H1 (cell line): ENCODE results near the gene SLC28A1. TPM values are rescaled to one million over a fixed set of nuclear protein-coding genes. Genes with fewer than 3 reads are reported as not detected.
A peak's percentile ranks its signal among the peaks of the same experiment; 100 is the strongest.

Experiments
- CTCF ChIA-PET: fragments of 300-600 bp; sonication (Branson Sonifier 250); formaldehyde crosslinking; loops from one replicate; lab custom pipeline; 2021; ENCODE audit not compliant: partially characterized antibody; lab: Charles Lee
- POLR2A ChIA-PET: fragments of 300-600 bp; sonication (Branson Sonifier 250); formaldehyde crosslinking; loops from one replicate; lab custom pipeline; 2021; ENCODE audit warnings: inconsistent platforms; ENCODE audit not compliant: partially characterized antibody; lab: Charles Lee
- DNase-seq, 2 experiments: peaks; one replicate each; pipeline versions ENCODE4 v3.0.0 to v3.0.0-alpha.2; 2010 to 2022; ENCODE audit warnings: low spot score in 2 of 2, low read depth in 1 of 2, mixed read lengths in 1 of 2
- FAIRE-seq: peaks from 2 replicates; lab custom pipeline; 2011; peaks lifted over from hg19 to GRCh38; lab: Jason Lieb, UNC
- H2AFZ ChIP-seq: 2 replicates; pipeline ENCODE4 v1.8.1; 2012; ENCODE audit warnings: low read length, inconsistent platforms
- H2AK5ac ChIP-seq: 2 replicates; pipeline ENCODE4 v1.6.1; 2013; ENCODE audit warnings: low read depth, low read length
- H2BK120ac ChIP-seq: replicated peaks from 2 replicates; pipeline ENCODE3; 2013; ENCODE audit warnings: low read depth, low read length, inconsistent platforms
- H2BK12ac ChIP-seq: 2 replicates; pipeline ENCODE4 v1.6.1; 2013; ENCODE audit warnings: low read depth, low read length
- H2BK15ac ChIP-seq: 2 replicates; pipeline ENCODE4 v1.6.1; 2013; ENCODE audit warnings: low read length
- H2BK20ac ChIP-seq: 2 replicates; pipeline ENCODE4 v1.6.1; 2013; ENCODE audit warnings: low read length
- H2BK5ac ChIP-seq: 2 replicates; pipeline ENCODE4 v1.6.1; 2013; ENCODE audit warnings: low read depth, low read length
- H3K14ac ChIP-seq: 2 replicates; pipeline ENCODE4 v1.6.1; 2013; ENCODE audit warnings: inconsistent platforms; ENCODE audit not compliant: insufficient read length
- H3K18ac ChIP-seq: 2 replicates; pipeline ENCODE4 v1.6.1; 2013; ENCODE audit warnings: low read length; ENCODE audit errors: extremely low read depth
- H3K23ac ChIP-seq: 2 replicates; pipeline ENCODE4 v1.6.1; 2013; ENCODE audit warnings: inconsistent platforms; ENCODE audit not compliant: insufficient read length
- H3K23me2 ChIP-seq: 2 replicates; pipeline ENCODE4 v1.6.1; 2013; ENCODE audit warnings: low read depth, low read length
- H3K27ac ChIP-seq: 2 replicates; pipeline ENCODE4 v1.6.1; 2011; ENCODE audit warnings: low read depth, low read length, inconsistent platforms
- H3K27me3 ChIP-seq, 4 experiments: replicated peaks in 1 of 4; 1 replicate in 1 of 4; 2 replicates in 3 of 4; pipeline versions ENCODE4 v1.6.1 to v1.8.1; 2011 to 2013; ENCODE audit warnings: low read length in 3 of 4, mild to moderate bottlenecking in 3 of 4, inconsistent platforms in 2 of 4, mixed read lengths in 2 of 4, moderate library complexity in 1 of 4; ENCODE audit not compliant: control insufficient read depth in 3 of 4, insufficient read depth in 3 of 4; ENCODE audit errors: extremely low read depth in 1 of 4
- H3K36me3 ChIP-seq, 4 experiments: 2 replicates each; pipeline versions ENCODE4 v1.6.1 to v1.8.1; 2011 to 2013; ENCODE audit warnings: mild to moderate bottlenecking in 4 of 4, low read length in 3 of 4, moderate library complexity in 2 of 4, control low read depth in 1 of 4, inconsistent platforms in 1 of 4; ENCODE audit not compliant: insufficient read depth in 4 of 4, control insufficient read depth in 2 of 4
- H3K4ac ChIP-seq: replicated peaks from 2 replicates; pipeline ENCODE3; 2013; ENCODE audit warnings: low read length, low read depth, mixed read lengths, inconsistent platforms; ENCODE audit not compliant: insufficient read length
- H3K4me1 ChIP-seq, 4 experiments: replicated peaks in 1 of 4; 1 replicate in 1 of 4; 2 replicates in 3 of 4; pipeline versions ENCODE4 v1.6.1 to v1.8.1; 2011 to 2013; ENCODE audit warnings: low read length in 3 of 4, inconsistent platforms in 2 of 4, mixed read lengths in 1 of 4; ENCODE audit not compliant: insufficient read depth in 4 of 4, control insufficient read depth in 3 of 4
- H3K4me2 ChIP-seq, 2 experiments: 2 replicates each; pipeline versions ENCODE4 v1.6.1 to v1.8.1; 2011 to 2013; ENCODE audit warnings: low read depth in 2 of 2, low read length in 2 of 2, control low read depth in 1 of 2, inconsistent platforms in 1 of 2, mild to moderate bottlenecking in 1 of 2; ENCODE audit not compliant: insufficient read depth in 1 of 2
- H3K4me3 ChIP-seq, 4 experiments: fragments of 200-600, 300-600 bp in 1 of 4; sonication (generic), shearing (Covaris generic), sonication (Bioruptor Twin) in 1 of 4; 2 replicates each; pipeline versions ENCODE4 v1.5.1 to v1.8.1; 2011 to 2016; ENCODE audit warnings: low read length in 4 of 4, low read depth in 3 of 4, control low read depth in 2 of 4, inconsistent platforms in 2 of 4, mild to moderate bottlenecking in 2 of 4, mixed read lengths in 1 of 4, moderate library complexity in 1 of 4; ENCODE audit not compliant: insufficient read depth in 2 of 4; ENCODE audit errors: extremely low read depth in 1 of 4
- H3K56ac ChIP-seq: replicated peaks from 2 replicates; pipeline ENCODE3; 2013; ENCODE audit warnings: low read depth, mild to moderate bottlenecking, mixed read lengths, low read length, inconsistent platforms; ENCODE audit not compliant: insufficient read length
- H3K79me1 ChIP-seq: 2 replicates; pipeline ENCODE4 v1.6.1; 2013; ENCODE audit warnings: low read depth, low read length, control low read depth
- H3K79me2 ChIP-seq, 2 experiments: 2 replicates each; pipeline versions ENCODE4 v1.6.1 to v1.8.1; 2012 to 2013; ENCODE audit warnings: low read length in 2 of 2, mild to moderate bottlenecking in 2 of 2, inconsistent platforms in 1 of 2; ENCODE audit not compliant: insufficient read depth in 2 of 2, control insufficient read depth in 1 of 2
- H3K9ac ChIP-seq, 4 experiments: replicated peaks in 1 of 4; 1 replicate in 1 of 4; 2 replicates in 3 of 4; pipeline versions ENCODE4 v1.6.1 to v1.8.1; 2011 to 2013; ENCODE audit warnings: low read depth in 3 of 4, low read length in 3 of 4, control low read depth in 2 of 4, mild to moderate bottlenecking in 2 of 4, moderate library complexity in 2 of 4, inconsistent platforms in 1 of 4; ENCODE audit errors: extremely low read depth in 1 of 4
- H3K9me3 ChIP-seq, 2 experiments: 2 replicates each; pipeline versions ENCODE4 v1.6.1 to v1.8.1; 2012 to 2013; ENCODE audit warnings: mild to moderate bottlenecking in 2 of 2, moderate library complexity in 2 of 2, control low read depth in 1 of 2, inconsistent platforms in 1 of 2, low read depth in 1 of 2, low read length in 1 of 2, mixed read lengths in 1 of 2; ENCODE audit not compliant: insufficient read depth in 2 of 2
- H4K20me1 ChIP-seq, 2 experiments: replicated peaks in 1 of 2; 2 replicates each; pipeline versions ENCODE3 to v1.8.1; 2011 to 2013; ENCODE audit warnings: inconsistent platforms in 2 of 2, low read length in 2 of 2, mild to moderate bottlenecking in 1 of 2; ENCODE audit not compliant: insufficient read depth in 2 of 2, control insufficient read depth in 1 of 2
- H4K5ac ChIP-seq: 2 replicates; pipeline ENCODE4 v1.6.1; 2013; ENCODE audit warnings: low read length, low read depth, mixed read lengths, inconsistent platforms; ENCODE audit not compliant: insufficient read length
- H4K8ac ChIP-seq: 2 replicates; pipeline ENCODE4 v1.8.0; 2013; ENCODE audit warnings: mild to moderate bottlenecking, moderate library complexity, low read length, inconsistent platforms; ENCODE audit not compliant: insufficient read depth; ENCODE audit errors: extremely low read depth
- H4K91ac ChIP-seq: replicated peaks from 2 replicates; pipeline ENCODE3; 2013; ENCODE audit warnings: low read length, mixed read lengths, inconsistent platforms; ENCODE audit not compliant: insufficient read length
- CHD2 ChIP-seq: IDR thresholded peaks from 2 replicates; pipeline ENCODE4 v1.6.1; 2012; ENCODE audit warnings: low read length, improper control_type of control experiment
- POLR2A ChIP-seq, 2 experiments: IDR thresholded peaks; 1 replicate in 1 of 2; 2 replicates in 1 of 2; pipeline ENCODE4 v1.6.1; 2011; ENCODE audit warnings: low read depth in 2 of 2, low read length in 2 of 2, mild to moderate bottlenecking in 2 of 2; ENCODE audit errors: control extremely low read depth in 1 of 2
- RBBP5 ChIP-seq: IDR thresholded peaks from 2 replicates; pipeline ENCODE4 v1.7.1; 2012; ENCODE audit warnings: low read depth, mild to moderate bottlenecking, inconsistent platforms, low read length, moderate library complexity, borderline replicate concordance
- SIRT6 ChIP-seq: IDR thresholded peaks from one replicate; pipeline ENCODE4 v1.7.1; 2012; ENCODE audit warnings: low read length, inconsistent platforms
- YY1 ChIP-seq: IDR thresholded peaks from 2 replicates; pipeline ENCODE4 v1.6.1; 2011; ENCODE audit warnings: low read depth, mild to moderate bottlenecking, low read length
- WGBS, 2 experiments: shearing (Covaris generic) in 1 of 2; methylation state at CpG; one replicate each; pipeline versions ENCODE4 v1.1.6 to v1.1.7; 2013 to 2015; ENCODE audit warnings: low lambda C conversion rate in 2 of 2, mixed read lengths in 2 of 2, inconsistent platforms in 1 of 2, low coverage in 1 of 2, missing lambda C conversion rate in 1 of 2; ENCODE audit not compliant: insufficient replicate concordance in 2 of 2, insufficient coverage in 1 of 2, insufficient read length in 1 of 2; ENCODE audit errors: extremely low coverage in 1 of 2, missing lambda C conversion rate in 1 of 2; 5-methylcytosine and 5-hydroxymethylcytosine counted together
- polyA plus RNA-seq, 7 experiments: library from polyadenylated mRNA; depleted of rRNA in 3 of 7; stranded (reverse) in 5 of 7; unstranded in 2 of 7; fragments of >200 nt in 5 of 7; fragments of 200-250 nt in 2 of 7; gene quantifications; 1 replicate in 5 of 7; 2 replicates in 1 of 7; 4 replicates in 1 of 7; pipeline versions ENCODE4 v1.2.1 to v1.2.3, GENCODE V29; 2011 to 2013; ENCODE audit warnings: missing spikeins in 2 of 7, mixed read lengths in 2 of 7
- total RNA-seq: library from RNA; stranded (reverse); fragmentation: NEBNext Ultra II Directional; extraction: Animal tissue kit (Norgen Biotek cat#: 25700); gene quantifications from 2 replicates; pipeline ENCODE4 v1.2.1, GENCODE V29; 2021
- TF ChIP-seq, protein P1 (sequence below): IDR thresholded peaks from 2 replicates; pipeline ENCODE4 v1.6.1; 2012; ENCODE audit warnings: inconsistent platforms

The SLC28A1 gene
- total and polyA plus RNA-seq, 2 of the 8 experiments (the other 6 are each of a cell fraction or from before 2014, with no cell fraction given) = 0.09 TPM; not detected in 1

DNA sequence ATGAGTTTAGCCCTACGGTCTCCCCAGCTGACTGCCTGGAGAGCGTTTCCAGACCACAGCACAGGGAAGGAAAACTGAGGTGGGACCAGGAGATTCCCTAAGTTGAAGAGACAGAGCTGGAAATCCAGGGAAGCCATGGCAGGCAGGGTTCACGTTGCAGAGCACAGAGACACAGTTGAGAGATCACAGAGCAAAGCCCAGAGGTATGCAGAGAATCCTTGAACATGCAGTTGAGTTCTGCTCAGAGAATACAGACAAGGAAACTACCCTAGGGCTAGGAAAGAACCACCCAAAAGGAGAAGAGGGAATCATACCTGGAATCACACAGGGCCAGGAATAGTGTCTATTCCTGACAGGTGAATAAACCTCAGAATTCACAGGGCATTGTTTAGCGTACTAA lies 14.3 kb downstream of the SLC28A1 start:
- Histone ChIP-seq H2AFZ (no peak overlapping the region), H3K56ac (no peak overlapping the region), H3K79me1 (no peaks in the 10 kb centered on the region), H2BK20ac (no peak overlapping the region), H3K18ac (no peak overlapping the region), H2BK12ac (no peak overlapping the region), H4K5ac (no peak overlapping the region), H3K9ac (peak overlapping the region in 1 of 4 experiments; percentile 18; a peak in 1 of 7 replicates), H3K9me3 (no peaks in the 10 kb centered on the region), H4K91ac (no peak overlapping the region), H3K23me2 (no peaks in the 10 kb centered on the region), H3K23ac (no peak overlapping the region), H3K4ac (no peak overlapping the region), H4K8ac (no peak overlapping the region; the same call in 1 of the 2 replicates), H3K4me2 (no peak overlapping the region), H2BK15ac (no peak overlapping the region), H3K14ac (no peak overlapping the region), H2AK5ac (no peak overlapping the region), H2BK120ac (peak overlapping the region; percentile 33), H3K79me2 (no peaks in the 10 kb centered on the region), H2BK5ac (no peak overlapping the region), H4K20me1 (no peaks in the 10 kb centered on the region), H3K4me3 (no peak overlapping the region), H3K27ac (no peak overlapping the region), H3K4me1 (no peaks in the 10 kb centered on the region), H3K36me3 (no peaks in the 10 kb centered on the region), H3K27me3 (no peaks in the 10 kb centered on the region)
- FAIRE-seq (no peak), DNase-seq (no peak)
- ChIA-PET POLR2A (no interaction called here), CTCF (interaction anchor here (0.6 to 1.3 kb wide), 4 partner anchors 26 to 323 kb away, joined by 3 to 4 read pairs (median 3); no protein-coding TSS in a partner anchor)
- WGBS, 2 experiments = 75% methylated on average over 4 of the region's 4 CpGs; no CpG with 5 or more reads in 1 of the 2 experiments
- TF ChIP-seq POLR2A (IDR thresholded peaks at IDR 0.05; ENCODE audit: control extremely low read depth in 1 of 2, low read depth in 2 of 2, low read length in 2 of 2) (no peak), CHD2 (no peak), RBBP5 (no peak), SIRT6 (no peak), YY1 (no peak)
- TF ChIP-seq, protein P1, sequence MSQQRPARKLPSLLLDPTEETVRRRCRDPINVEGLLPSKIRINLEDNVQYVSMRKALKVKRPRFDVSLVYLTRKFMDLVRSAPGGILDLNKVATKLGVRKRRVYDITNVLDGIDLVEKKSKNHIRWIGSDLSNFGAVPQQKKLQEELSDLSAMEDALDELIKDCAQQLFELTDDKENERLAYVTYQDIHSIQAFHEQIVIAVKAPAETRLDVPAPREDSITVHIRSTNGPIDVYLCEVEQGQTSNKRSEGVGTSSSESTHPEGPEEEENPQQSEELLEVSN = no peak
